H9 (cell line): ENCODE data around the gene YAF2. TPM values are rescaled to one million over a fixed set of nuclear protein-coding genes. Genes with fewer than 3 reads are reported as not detected.

ENCODE experiments used
- DNase-seq: peaks from one replicate; pipeline ENCODE4 v3.0.0-alpha.2; 2017
- H2AFZ ChIP-seq: one replicate; pipeline ENCODE4 v1.6.1; 2013; ENCODE audit warnings: mild to moderate bottlenecking, low read length, control low read depth, moderate library complexity
- H2AK5ac ChIP-seq: 2 replicates; pipeline ENCODE4 v1.6.1; 2013; ENCODE audit warnings: low read length, control low read depth, mixed read lengths; ENCODE audit not compliant: insufficient read length
- H2BK120ac ChIP-seq: one replicate; pipeline ENCODE4 v1.6.1; 2013; ENCODE audit warnings: low read depth, mild to moderate bottlenecking, low read length, control low read depth, inconsistent platforms; ENCODE audit not compliant: poor library complexity, severe bottlenecking
- H2BK12ac ChIP-seq: 2 replicates; pipeline ENCODE4 v1.6.1; 2013; ENCODE audit warnings: low read length, control low read depth, mixed read lengths, low read depth; ENCODE audit not compliant: insufficient read length
- H2BK15ac ChIP-seq: 2 replicates; pipeline ENCODE4 v1.6.1; 2013; ENCODE audit warnings: low read depth, low read length, control low read depth
- H2BK20ac ChIP-seq: one replicate; pipeline ENCODE4 v1.6.1; 2013; ENCODE audit warnings: low read depth, mild to moderate bottlenecking, low read length, control low read depth, inconsistent platforms; ENCODE audit not compliant: poor library complexity, severe bottlenecking
- H2BK5ac ChIP-seq: 2 replicates; pipeline ENCODE4 v1.6.1; 2013; ENCODE audit warnings: low read length, control low read depth, mixed read lengths; ENCODE audit not compliant: insufficient read length
- H3K14ac ChIP-seq: 2 replicates; pipeline ENCODE4 v1.6.1; 2013; ENCODE audit warnings: low read length, control low read depth; ENCODE audit not compliant: insufficient read depth
- H3K18ac ChIP-seq: 2 replicates; pipeline ENCODE4 v1.6.1; 2013; ENCODE audit warnings: low read depth, mild to moderate bottlenecking, mixed read lengths, low read length, control low read depth; ENCODE audit not compliant: insufficient read length
- H3K23ac ChIP-seq: 2 replicates; pipeline ENCODE4 v1.6.1; 2013; ENCODE audit warnings: low read length, control low read depth, mixed read lengths, low read depth; ENCODE audit not compliant: insufficient read length
- H3K23me2 ChIP-seq: 2 replicates; pipeline ENCODE4 v1.6.1; 2013; ENCODE audit warnings: low read depth, mild to moderate bottlenecking, mixed read lengths, low read length, control low read depth; ENCODE audit not compliant: insufficient read length, poor library complexity, severe bottlenecking
- H3K27ac ChIP-seq: 2 replicates; pipeline ENCODE4 v1.5.1; 2013; ENCODE audit warnings: low read length, control low read depth, mixed read lengths, low read depth; ENCODE audit not compliant: insufficient read length
- H3K27me3 ChIP-seq: 2 replicates; pipeline ENCODE4 v1.6.1; 2013; ENCODE audit warnings: low read length, control low read depth, inconsistent platforms; ENCODE audit not compliant: insufficient read depth
- H3K4ac ChIP-seq: 2 replicates; pipeline ENCODE4 v1.6.1; 2013; ENCODE audit warnings: low read depth, mild to moderate bottlenecking, control low read depth, inconsistent platforms, low read length, moderate library complexity
- H3K4me1 ChIP-seq: 2 replicates; pipeline ENCODE4 v1.6.1; 2013; ENCODE audit warnings: low read length, control low read depth, inconsistent platforms; ENCODE audit not compliant: insufficient read depth
- H3K4me2 ChIP-seq: 2 replicates; pipeline ENCODE4 v1.6.1; 2013; ENCODE audit warnings: low read length, control low read depth, mixed read lengths; ENCODE audit not compliant: insufficient read length, insufficient read depth
- H3K56ac ChIP-seq: 2 replicates; pipeline ENCODE4 v1.6.1; 2013; ENCODE audit warnings: low read depth, mild to moderate bottlenecking, mixed read lengths, low read length, control low read depth; ENCODE audit not compliant: insufficient read length
- H3K79me1 ChIP-seq: 2 replicates; pipeline ENCODE4 v1.6.1; 2013; ENCODE audit warnings: low read depth, mild to moderate bottlenecking, moderate library complexity, low read length, control low read depth, inconsistent platforms; ENCODE audit not compliant: insufficient read depth, poor library complexity, severe bottlenecking
- H3K79me2 ChIP-seq: 2 replicates; pipeline ENCODE4 v1.6.1; 2013; ENCODE audit warnings: low read length, control low read depth, inconsistent platforms; ENCODE audit not compliant: insufficient read depth
- H3K9ac ChIP-seq: 2 replicates; pipeline ENCODE4 v1.6.1; 2013; ENCODE audit warnings: low read length, control low read depth, mixed read lengths; ENCODE audit not compliant: insufficient read length; ENCODE audit errors: extremely low read depth
- H3K9me3 ChIP-seq: one replicate; pipeline ENCODE4 v1.6.1; 2013; ENCODE audit warnings: low read depth, low read length, inconsistent platforms; ENCODE audit not compliant: control insufficient read depth
- H3T11ph ChIP-seq: one replicate; pipeline ENCODE4 v1.6.1; 2013; ENCODE audit warnings: mild to moderate bottlenecking, low read length, control low read depth, inconsistent platforms
- H4K20me1 ChIP-seq: one replicate; pipeline ENCODE4 v1.6.1; 2013; ENCODE audit not compliant: control insufficient read depth, insufficient read length, insufficient read depth
- H4K5ac ChIP-seq: 2 replicates; pipeline ENCODE4 v1.6.1; 2013; ENCODE audit warnings: low read depth, mild to moderate bottlenecking, mixed read lengths, low read length, control low read depth; ENCODE audit not compliant: insufficient read length
- H4K8ac ChIP-seq: replicated peaks from 2 replicates; pipeline ENCODE4 v1.6.1; 2013; ENCODE audit warnings: low read length, control low read depth, mixed read lengths, low read depth; ENCODE audit not compliant: insufficient read length
- H4K91ac ChIP-seq: 2 replicates; pipeline ENCODE4 v1.6.1; 2013; ENCODE audit warnings: low read depth, mild to moderate bottlenecking, moderate library complexity, mixed read lengths, low read length, control low read depth; ENCODE audit not compliant: insufficient read length
- H3K27ac Mint-ChIP-seq, 3 experiments: 2 replicates in 2 of 3; 3 replicates in 1 of 3; pipeline ENCODE4 v1.8.0; 2020 to 2021; ENCODE audit warnings: mixed read lengths in 3 of 3, mild to moderate bottlenecking in 1 of 3, moderate library complexity in 1 of 3
- H3K27me3 Mint-ChIP-seq: 2 replicates; pipeline ENCODE4 v1.8.0; 2021; ENCODE audit warnings: low read depth, mild to moderate bottlenecking, moderate library complexity, mixed read lengths
- H3K36me3 Mint-ChIP-seq, 3 experiments: 2 replicates in 2 of 3; 3 replicates in 1 of 3; pipeline ENCODE4 v1.8.0; 2020 to 2021; ENCODE audit warnings: low read depth in 3 of 3, mixed read lengths in 3 of 3; ENCODE audit not compliant: insufficient read depth in 1 of 3
- H3K4me1 Mint-ChIP-seq, 2 experiments: 2 replicates each; pipeline ENCODE4 v1.8.0; 2020; ENCODE audit warnings: mixed read lengths in 2 of 2
- H3K4me3 Mint-ChIP-seq, 2 experiments: 2 replicates in 1 of 2; 3 replicates in 1 of 2; pipeline ENCODE4 v1.8.0; 2020 to 2021; ENCODE audit warnings: mild to moderate bottlenecking in 2 of 2, mixed read lengths in 2 of 2, moderate library complexity in 1 of 2
- H3K9me3 Mint-ChIP-seq, 2 experiments: 2 replicates in 1 of 2; 3 replicates in 1 of 2; pipeline ENCODE4 v1.8.0; 2020; ENCODE audit warnings: mild to moderate bottlenecking in 2 of 2, mixed read lengths in 2 of 2, moderate library complexity in 1 of 2
- WGBS: extraction: QIAGEN DNeasy Blood & Tissue Kit; methylation state at CpG from one replicate; pipeline ENCODE4 v1.1.7; 2013; ENCODE audit warnings: missing lambda C conversion rate, low lambda C conversion rate, mixed read lengths; ENCODE audit not compliant: insufficient read length; ENCODE audit errors: extremely low coverage; 5-methylcytosine and 5-hydroxymethylcytosine counted together
- total RNA-seq: library from RNA; stranded (reverse); gene quantifications from 2 replicates; pipeline ENCODE4 v1.2.1, GENCODE V29; 2021
- TF ChIP-seq, protein P1 (sequence below): fragments of 200-600 bp; sonication (generic); conservative IDR thresholded peaks from 3 replicates; pipeline ENCODE4 v1.8.0; 2021; ENCODE audit warnings: antibody characterized with exemption, mild to moderate bottlenecking

Gene YAF2
- total RNA-seq, 1 experiment from 2014 or later = 1.9 TPM

DNA sequence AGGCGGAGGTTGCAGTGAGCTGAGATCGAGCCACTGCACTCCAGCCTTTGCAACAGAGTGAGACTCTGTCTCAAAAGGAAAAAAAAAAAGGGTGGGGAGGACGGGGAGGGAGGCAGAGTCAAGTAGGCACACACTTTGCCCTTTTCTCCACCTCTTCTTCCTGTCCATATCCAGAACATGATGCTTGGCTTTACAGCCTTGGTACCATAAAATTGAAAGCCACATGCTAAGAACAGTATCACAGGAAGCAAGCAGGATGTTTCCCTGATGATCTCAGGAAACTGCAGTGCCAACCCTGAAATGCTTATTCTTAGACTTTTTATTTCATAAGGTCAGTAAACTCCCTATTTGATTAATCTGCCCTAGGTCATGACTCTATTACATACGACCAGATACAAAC lies 32.5 kb upstream of the YAF2 start:
- Histone ChIP-seq H3K79me2 (no peaks in the 10 kb centered on the region), H3T11ph (no peak overlapping the region), H2BK5ac (no peak overlapping the region), H3K56ac (no peak overlapping the region), H2BK12ac (no peak overlapping the region), H4K8ac (no peak overlapping the region), H3K4me2 (no peak overlapping the region), H2AK5ac (no peak overlapping the region), H3K9me3 (no peaks in the 10 kb centered on the region), H4K5ac (no peak overlapping the region), H4K91ac (no peak overlapping the region), H3K4ac (no peak overlapping the region), H3K27ac (no peak overlapping the region), H2BK120ac (no peak overlapping the region), H3K27me3 (no peaks in the 10 kb centered on the region; the same call in 1 of the 2 replicates), H3K4me1 (no peaks in the 10 kb centered on the region), H3K18ac (no peak overlapping the region), H3K9ac (no peak overlapping the region), H3K23me2 (peaks cover 3% of the 10 kb centered on the region), H3K14ac (no peak overlapping the region), H3K23ac (no peak overlapping the region), H2BK20ac (no peak overlapping the region), H4K20me1 (no peaks in the 10 kb centered on the region), H2AFZ (no peak overlapping the region), H2BK15ac (no peak overlapping the region), H3K79me1 (no peaks in the 10 kb centered on the region)
- Mint-ChIP-seq H3K4me1 (peaks cover 3% of the 10 kb centered on the region in 2 experiments), H3K4me3 (no peak overlapping the region), H3K9me3 (peaks cover 0 to 2% of the 10 kb centered on the region in 2 experiments; a peak in 3 of 5 replicates), H3K27ac (no peak overlapping the region), H3K36me3 (no peaks in the 10 kb centered on the region; a peak in 2 of 7 replicates), H3K27me3 (peaks cover 32% of the 10 kb centered on the region)
- no peak for DNase-seq
- TF ChIP-seq, protein P1, sequence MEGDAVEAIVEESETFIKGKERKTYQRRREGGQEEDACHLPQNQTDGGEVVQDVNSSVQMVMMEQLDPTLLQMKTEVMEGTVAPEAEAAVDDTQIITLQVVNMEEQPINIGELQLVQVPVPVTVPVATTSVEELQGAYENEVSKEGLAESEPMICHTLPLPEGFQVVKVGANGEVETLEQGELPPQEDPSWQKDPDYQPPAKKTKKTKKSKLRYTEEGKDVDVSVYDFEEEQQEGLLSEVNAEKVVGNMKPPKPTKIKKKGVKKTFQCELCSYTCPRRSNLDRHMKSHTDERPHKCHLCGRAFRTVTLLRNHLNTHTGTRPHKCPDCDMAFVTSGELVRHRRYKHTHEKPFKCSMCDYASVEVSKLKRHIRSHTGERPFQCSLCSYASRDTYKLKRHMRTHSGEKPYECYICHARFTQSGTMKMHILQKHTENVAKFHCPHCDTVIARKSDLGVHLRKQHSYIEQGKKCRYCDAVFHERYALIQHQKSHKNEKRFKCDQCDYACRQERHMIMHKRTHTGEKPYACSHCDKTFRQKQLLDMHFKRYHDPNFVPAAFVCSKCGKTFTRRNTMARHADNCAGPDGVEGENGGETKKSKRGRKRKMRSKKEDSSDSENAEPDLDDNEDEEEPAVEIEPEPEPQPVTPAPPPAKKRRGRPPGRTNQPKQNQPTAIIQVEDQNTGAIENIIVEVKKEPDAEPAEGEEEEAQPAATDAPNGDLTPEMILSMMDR = no peak
- WGBS = no CpG with 5 or more reads among the region's 4 CpGs
